K562 (cell line): ENCODE results near the gene COX5A. TPM values are rescaled to one million over a fixed set of nuclear protein-coding genes. Genes with fewer than 3 reads are reported as not detected.
A peak's percentile ranks its signal among the peaks of the same experiment; 100 is the strongest.

ENCODE experiments used
- C11orf30 ChIP-seq: fragments of 450-650 bp; IDR thresholded peaks from 2 replicates; pipeline ENCODE4 v1.6.1; 2016; ENCODE audit warnings: low read depth, mild to moderate bottlenecking
- DMBX1 ChIP-seq: fragments of 250-450 bp; sonication (Bioruptor Pico); IDR thresholded peaks from 2 replicates; pipeline ENCODE4 v1.8.0; 2022; ENCODE audit warnings: inconsistent platforms, mild to moderate bottlenecking, moderate library complexity, borderline replicate concordance
- EP300 ChIP-seq: IDR thresholded peaks from 2 replicates; pipeline ENCODE4 v1.6.1; 2012; ENCODE audit warnings: low read length, improper control_type of control experiment
- EP400 ChIP-seq: fragments of 450-650 bp; IDR thresholded peaks from 2 replicates; pipeline ENCODE4 v1.6.1; 2017; ENCODE audit warnings: antibody characterized with exemption, mild to moderate bottlenecking, moderate library complexity
- EWSR1 ChIP-seq: fragments of 450-650 bp; IDR thresholded peaks from 2 replicates; pipeline ENCODE4 v1.6.1; 2018; ENCODE audit warnings: borderline replicate concordance, mild to moderate bottlenecking, low read depth, moderate library complexity; ENCODE audit not compliant: partially characterized antibody
- HDAC2 ChIP-seq: fragments of 450-650 bp; IDR thresholded peaks from 2 replicates; pipeline ENCODE4 v1.6.1; 2016; ENCODE audit warnings: mild to moderate bottlenecking
- HNRNPLL ChIP-seq: fragments of 200-400 bp; formaldehyde crosslinking; IDR thresholded peaks from 2 replicates; pipeline ENCODE4 v1.6.1; 2017; ENCODE audit warnings: low read length, low read depth, mild to moderate bottlenecking; ENCODE audit not compliant: poor library complexity, severe bottlenecking
- HSF4 ChIP-seq: fragments of 250-450 bp; sonication (Bioruptor Pico); IDR thresholded peaks from 2 replicates; pipeline ENCODE4 v2.1.2; 2022; ENCODE audit warnings: mild to moderate bottlenecking, moderate library complexity, borderline replicate concordance
- IRF2 ChIP-seq: sonication (generic); formaldehyde crosslinking; IDR thresholded peaks from 2 replicates; pipeline ENCODE4 v1.8.1; 2022; ENCODE audit warnings: mild to moderate bottlenecking, missing genetic modification reagents
- LCOR ChIP-seq: sonication (generic); formaldehyde crosslinking; IDR thresholded peaks from 2 replicates; pipeline ENCODE4 v1.8.0; 2022; ENCODE audit warnings: mild to moderate bottlenecking, missing genetic modification reagents
- PHF21A ChIP-seq: fragments of 450-650 bp; IDR thresholded peaks from 2 replicates; pipeline ENCODE4 v1.6.1; 2017; ENCODE audit warnings: low read depth, borderline replicate concordance
- POLR2AphosphoS5 ChIP-seq: IDR thresholded peaks from 2 replicates; pipeline ENCODE4 v1.6.1; 2011; ENCODE audit warnings: mild to moderate bottlenecking, low read depth, low read length, moderate library complexity; ENCODE audit not compliant: control insufficient read depth, insufficient read depth
- TARDBP ChIP-seq: fragments of 450-650 bp; IDR thresholded peaks from 2 replicates; pipeline ENCODE4 v1.6.1; 2016
- THRAP3 ChIP-seq: fragments of 450-650 bp; IDR thresholded peaks from 2 replicates; pipeline ENCODE4 v1.6.1; 2016; ENCODE audit warnings: mild to moderate bottlenecking, inconsistent platforms, borderline replicate concordance
- XRCC4 ChIP-seq: IDR thresholded peaks from one replicate; pipeline ENCODE4 v1.6.1; 2011; ENCODE audit not compliant: insufficient read depth, insufficient read length; ENCODE audit errors: extremely low read depth
- XRCC5 ChIP-seq: fragments of 200-400 bp; formaldehyde crosslinking; IDR thresholded peaks from 2 replicates; pipeline ENCODE4 v1.6.1; 2017; ENCODE audit warnings: low read depth, mild to moderate bottlenecking, low read length
- ZBED1 ChIP-seq: IDR thresholded peaks from 2 replicates; pipeline ENCODE4 v1.6.1; 2014
- ZNF217 ChIP-seq: sonication (generic); formaldehyde crosslinking; IDR thresholded peaks from 2 replicates; pipeline ENCODE4 v1.8.0; 2022; ENCODE audit warnings: mild to moderate bottlenecking, missing genetic modification reagents
- ZNF347 ChIP-seq: fragments of 450-650 bp; formaldehyde crosslinking; IDR thresholded peaks from 2 replicates; pipeline ENCODE4 v1.4.0; 2020; ENCODE audit warnings: low read depth, mild to moderate bottlenecking, moderate library complexity
- polyA plus RNA-seq, 8 experiments: library from polyadenylated mRNA; depleted of rRNA in 4 of 8; stranded (reverse) in 5 of 8; unstranded in 3 of 8; fragments of >200 nt; fragmentation: Nextera tagmentation in 2 of 8; fragmentation: Illumina TruSeq in 1 of 8; extraction: Ambion mirVana in 2 of 8; extraction: Trizol in 1 of 8; gene quantifications; 2 replicates each; pipeline versions ENCODE4 v1.2.1 to v1.2.3, GENCODE V29; 2011 to 2014; ENCODE audit warnings: inconsistent platforms in 1 of 8, missing spikeins in 1 of 8
- total RNA-seq, 7 experiments: library from RNA; depleted of rRNA in 6 of 7; stranded (reverse); fragments of >200 nt in 6 of 7; fragmentation: Illumina TruSeq in 2 of 7; extraction: Trizol in 2 of 7; gene quantifications; 2 replicates each; pipeline versions ENCODE4 v1.2.1 to v1.2.3, GENCODE V29; 2011 to 2021; ENCODE audit warnings: low replicate concordance in 1 of 7
- TF ChIP-seq, protein P1 (sequence below): fragments of 450-650 bp; IDR thresholded peaks from 2 replicates; pipeline ENCODE4 v1.6.1; 2016; ENCODE audit warnings: low read depth
- TF ChIP-seq, protein P2 (sequence below): sonication (generic); formaldehyde crosslinking; IDR thresholded peaks from 2 replicates; pipeline ENCODE4 v1.5.0; 2020; ENCODE audit warnings: missing genetic modification reagents

COX5A gene
- total and polyA plus RNA-seq, 9 of the 15 experiments (the other 6 are each of a cell fraction or from before 2014, with no cell fraction given) = 86.8 to 553 (median 371) TPM

DNA sequence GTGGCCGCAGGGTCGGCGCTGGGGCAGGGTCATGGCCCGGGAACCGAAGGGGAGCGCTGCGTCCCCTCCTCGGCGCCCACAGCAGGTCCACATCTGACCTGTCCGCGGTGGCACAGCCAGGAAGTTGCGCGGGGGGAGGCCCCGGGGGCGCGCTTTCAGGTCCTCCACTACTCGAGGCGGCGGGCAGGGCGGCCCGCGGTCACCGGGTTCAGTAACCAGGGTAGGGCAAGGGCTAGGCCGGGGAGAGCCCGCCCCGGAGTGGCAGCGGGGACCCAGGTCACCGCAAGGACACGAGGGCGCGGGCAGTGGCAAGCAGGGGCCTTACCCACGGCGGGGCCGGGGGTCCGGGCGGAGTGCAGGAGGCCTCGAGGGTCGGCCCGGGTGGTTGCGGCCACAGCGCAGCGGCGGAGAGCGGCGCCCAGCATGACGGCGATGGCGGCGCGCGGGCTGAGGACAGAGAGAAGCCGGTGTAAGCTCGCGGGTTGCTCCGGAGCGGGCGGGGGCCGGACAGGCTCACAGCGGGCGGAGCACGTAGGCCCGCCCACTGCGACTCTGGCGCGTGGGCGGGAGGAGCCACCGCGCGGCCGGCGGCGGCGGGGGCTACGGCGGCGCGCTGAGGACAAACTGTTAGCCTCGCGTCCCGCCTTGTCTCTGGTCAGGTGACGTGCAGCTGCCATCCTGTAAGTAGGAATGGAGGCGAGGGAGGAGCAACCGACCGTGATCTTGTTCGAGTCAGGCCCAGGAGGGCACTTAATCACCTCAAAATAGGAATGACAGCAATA lies at the start of gene COX5A (continued):
- no peak for TF ChIP-seq PHF21A
- no peak for TF ChIP-seq EWSR1
- TF ChIP-seq EP300 = peak; percentile 32; the same call in 1 of the 2 replicates
- peak; percentile 71; the same call in 1 of the 2 replicates for TF ChIP-seq POLR2AphosphoS5
- TF ChIP-seq ZBED1 = 0 out of 2 replicates have a peak, but pooled peaks have one; percentile 18
- TF ChIP-seq, protein P1, sequence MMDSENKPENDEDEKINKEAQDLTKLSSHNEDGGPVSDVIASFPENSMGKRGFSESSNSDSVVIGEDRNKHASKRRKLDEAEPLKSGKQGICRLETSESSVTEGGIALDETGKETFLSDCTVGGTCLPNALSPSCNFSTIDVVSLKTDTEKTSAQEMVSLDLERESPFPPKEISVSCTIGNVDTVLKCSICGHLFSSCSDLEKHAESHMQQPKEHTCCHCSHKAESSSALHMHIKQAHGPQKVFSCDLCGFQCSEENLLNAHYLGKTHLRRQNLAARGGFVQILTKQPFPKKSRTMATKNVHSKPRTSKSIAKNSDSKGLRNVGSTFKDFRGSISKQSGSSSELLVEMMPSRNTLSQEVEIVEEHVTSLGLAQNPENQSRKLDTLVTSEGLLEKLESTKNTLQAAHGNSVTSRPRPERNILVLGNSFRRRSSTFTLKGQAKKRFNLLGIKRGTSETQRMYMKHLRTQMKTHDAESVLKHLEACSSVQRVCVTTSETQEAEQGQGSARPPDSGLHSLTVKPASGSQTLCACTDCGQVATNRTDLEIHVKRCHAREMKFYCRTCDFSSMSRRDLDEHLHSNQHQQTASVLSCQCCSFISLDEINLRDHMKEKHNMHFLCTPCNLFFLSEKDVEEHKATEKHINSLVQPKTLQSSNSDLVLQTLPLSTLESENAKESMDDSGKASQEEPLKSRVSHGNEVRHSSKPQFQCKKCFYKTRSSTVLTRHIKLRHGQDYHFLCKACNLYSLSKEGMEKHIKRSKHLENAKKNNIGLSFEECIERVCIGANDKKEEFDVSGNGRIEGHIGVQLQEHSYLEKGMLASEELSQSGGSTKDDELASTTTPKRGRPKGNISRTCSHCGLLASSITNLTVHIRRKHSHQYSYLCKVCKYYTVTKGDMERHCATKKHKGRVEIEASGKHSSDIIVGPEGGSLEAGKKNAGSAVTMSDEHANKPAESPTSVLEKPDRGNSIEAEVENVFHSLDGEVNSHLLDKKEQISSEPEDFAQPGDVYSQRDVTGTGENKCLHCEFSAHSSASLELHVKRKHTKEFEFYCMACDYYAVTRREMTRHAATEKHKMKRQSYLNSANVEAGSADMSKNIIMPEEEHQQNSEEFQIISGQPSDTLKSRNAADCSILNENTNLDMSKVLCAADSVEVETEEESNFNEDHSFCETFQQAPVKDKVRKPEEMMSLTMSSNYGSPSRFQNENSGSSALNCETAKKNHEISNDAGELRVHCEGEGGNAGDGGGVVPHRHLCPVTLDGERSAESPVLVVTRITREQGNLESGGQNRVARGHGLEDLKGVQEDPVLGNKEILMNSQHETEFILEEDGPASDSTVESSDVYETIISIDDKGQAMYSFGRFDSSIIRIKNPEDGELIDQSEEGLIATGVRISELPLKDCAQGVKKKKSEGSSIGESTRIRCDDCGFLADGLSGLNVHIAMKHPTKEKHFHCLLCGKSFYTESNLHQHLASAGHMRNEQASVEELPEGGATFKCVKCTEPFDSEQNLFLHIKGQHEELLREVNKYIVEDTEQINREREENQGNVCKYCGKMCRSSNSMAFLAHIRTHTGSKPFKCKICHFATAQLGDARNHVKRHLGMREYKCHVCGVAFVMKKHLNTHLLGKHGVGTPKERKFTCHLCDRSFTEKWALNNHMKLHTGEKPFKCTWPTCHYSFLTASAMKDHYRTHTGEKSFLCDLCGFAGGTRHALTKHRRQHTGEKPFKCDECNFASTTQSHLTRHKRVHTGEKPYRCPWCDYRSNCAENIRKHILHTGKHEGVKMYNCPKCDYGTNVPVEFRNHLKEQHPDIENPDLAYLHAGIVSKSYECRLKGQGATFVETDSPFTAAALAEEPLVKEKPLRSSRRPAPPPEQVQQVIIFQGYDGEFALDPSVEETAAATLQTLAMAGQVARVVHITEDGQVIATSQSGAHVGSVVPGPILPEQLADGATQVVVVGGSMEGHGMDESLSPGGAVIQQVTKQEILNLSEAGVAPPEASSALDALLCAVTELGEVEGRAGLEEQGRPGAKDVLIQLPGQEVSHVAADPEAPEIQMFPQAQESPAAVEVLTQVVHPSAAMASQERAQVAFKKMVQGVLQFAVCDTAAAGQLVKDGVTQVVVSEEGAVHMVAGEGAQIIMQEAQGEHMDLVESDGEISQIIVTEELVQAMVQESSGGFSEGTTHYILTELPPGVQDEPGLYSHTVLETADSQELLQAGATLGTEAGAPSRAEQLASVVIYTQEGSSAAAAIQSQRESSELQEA = peak; percentile 92
- peak; percentile 80 for TF ChIP-seq LCOR
- TF ChIP-seq XRCC4 = no peak
- no peak for TF ChIP-seq HSF4 (CRISPR knock-in tag)
- TF ChIP-seq C11orf30 = peak; percentile 75
- TF ChIP-seq HDAC2 = peak; percentile 46; the same call in 1 of the 2 replicates
- no peak for TF ChIP-seq XRCC5
- TF ChIP-seq HNRNPLL = peak; percentile 77
- TF ChIP-seq, protein P2, sequence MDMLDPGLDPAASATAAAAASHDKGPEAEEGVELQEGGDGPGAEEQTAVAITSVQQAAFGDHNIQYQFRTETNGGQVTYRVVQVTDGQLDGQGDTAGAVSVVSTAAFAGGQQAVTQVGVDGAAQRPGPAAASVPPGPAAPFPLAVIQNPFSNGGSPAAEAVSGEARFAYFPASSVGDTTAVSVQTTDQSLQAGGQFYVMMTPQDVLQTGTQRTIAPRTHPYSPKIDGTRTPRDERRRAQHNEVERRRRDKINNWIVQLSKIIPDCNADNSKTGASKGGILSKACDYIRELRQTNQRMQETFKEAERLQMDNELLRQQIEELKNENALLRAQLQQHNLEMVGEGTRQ = peak; percentile 92
- TF ChIP-seq THRAP3 = no peak
- TF ChIP-seq ZNF347 (CRISPR knock-in tag) = no peak
- TF ChIP-seq DMBX1 = 0 out of 2 replicates have a peak, but pooled peaks have one; percentile 15
- peak; percentile 88; the same call in 1 of the 2 replicates for TF ChIP-seq EP400
- no peak for TF ChIP-seq ZNF217
- TF ChIP-seq IRF2 = peak; percentile 35; the same call in 1 of the 2 replicates
- TF ChIP-seq TARDBP = peak; percentile 73; the same call in 1 of the 2 replicates
